HepG2 (cell line): ENCODE data around the gene CASKIN1.

Source experiments
- EZH2 ChIP-seq: conservative IDR thresholded peaks from 2 replicates; pipeline ENCODE4 v1.6.1; 2012; ENCODE audit warnings: mild to moderate bottlenecking, low read depth, low read length, moderate library complexity
- FOXA1 ChIP-seq, 2 experiments: fragments of 450-650 bp in 1 of 2; sonication (generic) in 1 of 2; formaldehyde crosslinking in 1 of 2; IDR thresholded peaks; 2 replicates each; pipeline versions ENCODE4 v1.4.0 to v1.6.1; 2016 to 2020; ENCODE audit warnings: missing genetic modification reagents in 1 of 2
- JUN ChIP-seq: sonication (generic); formaldehyde crosslinking; IDR thresholded peaks from 2 replicates; pipeline ENCODE4 v1.4.0; 2020; ENCODE audit warnings: mild to moderate bottlenecking, missing genetic modification reagents
- KDM5A ChIP-seq: fragments of 200-600 bp; sonication (generic); IDR thresholded peaks from 2 replicates; pipeline ENCODE4 v1.7.0; 2018; ENCODE audit warnings: antibody characterized with exemption, mild to moderate bottlenecking, low read length, borderline replicate concordance
- MAFK ChIP-seq, 2 experiments: IDR thresholded peaks in 1 of 2; conservative IDR thresholded peaks in 1 of 2; 2 replicates each; pipeline ENCODE4 v1.6.1; 2011; ENCODE audit warnings: improper control_type of control experiment in 2 of 2, low read length in 2 of 2
- MEF2D ChIP-seq: sonication (generic); formaldehyde crosslinking; IDR thresholded peaks from 2 replicates; pipeline ENCODE4 v1.5.1; 2020; ENCODE audit warnings: mild to moderate bottlenecking, missing genetic modification reagents
- NFRKB ChIP-seq: fragments of 450-650 bp; IDR thresholded peaks from 2 replicates; pipeline ENCODE4 v1.6.1; 2017
- NR2F2 ChIP-seq: IDR thresholded peaks from 2 replicates; pipeline ENCODE4 v1.6.1; 2012; ENCODE audit warnings: low read depth, inconsistent platforms, borderline replicate concordance
- PRPF4 ChIP-seq: fragments of 200-400 bp; formaldehyde crosslinking; IDR thresholded peaks from 2 replicates; pipeline ENCODE4 v1.6.1; 2016; ENCODE audit warnings: low read length, low read depth; ENCODE audit not compliant: poor library complexity, severe bottlenecking
- SIX1 ChIP-seq: sonication (generic); formaldehyde crosslinking; IDR thresholded peaks from 2 replicates; pipeline ENCODE4 v1.4.0; 2020; ENCODE audit warnings: missing genetic modification reagents, borderline replicate concordance
- ZMYM3 ChIP-seq: sonication (generic); formaldehyde crosslinking; IDR thresholded peaks from 2 replicates; pipeline ENCODE4 v1.5.1; 2020; ENCODE audit warnings: mild to moderate bottlenecking, missing genetic modification reagents
- TF ChIP-seq, protein P1 (sequence below): sonication (generic); formaldehyde crosslinking; IDR thresholded peaks from 2 replicates; pipeline ENCODE4 v1.5.0; 2020; ENCODE audit warnings: mild to moderate bottlenecking, missing genetic modification reagents, moderate library complexity
- TF ChIP-seq, protein P2 (sequence below), 2 experiments: IDR thresholded peaks; 2 replicates each; pipeline ENCODE4 v1.6.1; 2011 to 2012; ENCODE audit warnings: low read length in 2 of 2, borderline replicate concordance in 1 of 2, low read depth in 1 of 2, mild to moderate bottlenecking in 1 of 2, moderate library complexity in 1 of 2

DNA sequence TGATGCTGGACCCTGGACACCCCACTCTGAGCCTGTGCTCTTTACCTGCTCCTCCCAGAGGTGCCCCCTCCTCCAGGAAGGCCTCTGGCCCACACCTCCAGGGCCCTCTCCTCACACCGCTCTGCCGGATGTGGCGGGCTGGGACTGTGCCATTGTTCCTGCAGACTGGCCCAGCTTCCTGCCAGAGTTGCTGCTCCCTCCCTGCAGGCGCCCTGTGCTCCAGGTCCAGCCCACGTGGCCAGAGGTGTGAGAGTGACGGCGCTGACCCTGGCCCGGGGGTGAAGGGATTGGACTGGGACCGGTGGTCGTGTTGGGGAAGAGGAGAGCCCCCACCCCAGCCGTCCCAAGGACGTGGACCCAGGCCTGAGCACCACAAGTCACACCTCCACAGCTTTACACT lies 32.7 kb upstream of the CASKIN1 start:
- TF ChIP-seq MEF2D (no peak), NR2F2 (no peak), KDM5A (no peak), EZH2 (no peak), PRPF4 (no peak), MAFK (conservative IDR thresholded peaks at IDR 0.05 in 1 of 2, IDR thresholded peaks at IDR 0.05 in 1 of 2; ENCODE audit: low read length in 2 of 2) (no peak), NFRKB (no peak), JUN (CRISPR knock-in tag) (no peak), ZMYM3 (CRISPR knock-in tag) (no peak), FOXA1 (IDR thresholded peaks at IDR 0.05) (no peak), FOXA1 (CRISPR knock-in tag; IDR thresholded peaks at IDR 0.05) (no peak), SIX1 (no peak)
- TF ChIP-seq, protein P1, sequence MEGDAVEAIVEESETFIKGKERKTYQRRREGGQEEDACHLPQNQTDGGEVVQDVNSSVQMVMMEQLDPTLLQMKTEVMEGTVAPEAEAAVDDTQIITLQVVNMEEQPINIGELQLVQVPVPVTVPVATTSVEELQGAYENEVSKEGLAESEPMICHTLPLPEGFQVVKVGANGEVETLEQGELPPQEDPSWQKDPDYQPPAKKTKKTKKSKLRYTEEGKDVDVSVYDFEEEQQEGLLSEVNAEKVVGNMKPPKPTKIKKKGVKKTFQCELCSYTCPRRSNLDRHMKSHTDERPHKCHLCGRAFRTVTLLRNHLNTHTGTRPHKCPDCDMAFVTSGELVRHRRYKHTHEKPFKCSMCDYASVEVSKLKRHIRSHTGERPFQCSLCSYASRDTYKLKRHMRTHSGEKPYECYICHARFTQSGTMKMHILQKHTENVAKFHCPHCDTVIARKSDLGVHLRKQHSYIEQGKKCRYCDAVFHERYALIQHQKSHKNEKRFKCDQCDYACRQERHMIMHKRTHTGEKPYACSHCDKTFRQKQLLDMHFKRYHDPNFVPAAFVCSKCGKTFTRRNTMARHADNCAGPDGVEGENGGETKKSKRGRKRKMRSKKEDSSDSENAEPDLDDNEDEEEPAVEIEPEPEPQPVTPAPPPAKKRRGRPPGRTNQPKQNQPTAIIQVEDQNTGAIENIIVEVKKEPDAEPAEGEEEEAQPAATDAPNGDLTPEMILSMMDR (CRISPR knock-in tag), result no peak
- TF ChIP-seq, protein P2, sequence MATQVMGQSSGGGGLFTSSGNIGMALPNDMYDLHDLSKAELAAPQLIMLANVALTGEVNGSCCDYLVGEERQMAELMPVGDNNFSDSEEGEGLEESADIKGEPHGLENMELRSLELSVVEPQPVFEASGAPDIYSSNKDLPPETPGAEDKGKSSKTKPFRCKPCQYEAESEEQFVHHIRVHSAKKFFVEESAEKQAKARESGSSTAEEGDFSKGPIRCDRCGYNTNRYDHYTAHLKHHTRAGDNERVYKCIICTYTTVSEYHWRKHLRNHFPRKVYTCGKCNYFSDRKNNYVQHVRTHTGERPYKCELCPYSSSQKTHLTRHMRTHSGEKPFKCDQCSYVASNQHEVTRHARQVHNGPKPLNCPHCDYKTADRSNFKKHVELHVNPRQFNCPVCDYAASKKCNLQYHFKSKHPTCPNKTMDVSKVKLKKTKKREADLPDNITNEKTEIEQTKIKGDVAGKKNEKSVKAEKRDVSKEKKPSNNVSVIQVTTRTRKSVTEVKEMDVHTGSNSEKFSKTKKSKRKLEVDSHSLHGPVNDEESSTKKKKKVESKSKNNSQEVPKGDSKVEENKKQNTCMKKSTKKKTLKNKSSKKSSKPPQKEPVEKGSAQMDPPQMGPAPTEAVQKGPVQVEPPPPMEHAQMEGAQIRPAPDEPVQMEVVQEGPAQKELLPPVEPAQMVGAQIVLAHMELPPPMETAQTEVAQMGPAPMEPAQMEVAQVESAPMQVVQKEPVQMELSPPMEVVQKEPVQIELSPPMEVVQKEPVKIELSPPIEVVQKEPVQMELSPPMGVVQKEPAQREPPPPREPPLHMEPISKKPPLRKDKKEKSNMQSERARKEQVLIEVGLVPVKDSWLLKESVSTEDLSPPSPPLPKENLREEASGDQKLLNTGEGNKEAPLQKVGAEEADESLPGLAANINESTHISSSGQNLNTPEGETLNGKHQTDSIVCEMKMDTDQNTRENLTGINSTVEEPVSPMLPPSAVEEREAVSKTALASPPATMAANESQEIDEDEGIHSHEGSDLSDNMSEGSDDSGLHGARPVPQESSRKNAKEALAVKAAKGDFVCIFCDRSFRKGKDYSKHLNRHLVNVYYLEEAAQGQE (IDR thresholded peaks at IDR 0.05; ENCODE audit: borderline replicate concordance in 1 of 2, low read depth in 1 of 2, low read length in 2 of 2), result no peak
